ENCODE data around the gene ATP6V0C. TPM values are rescaled to one million over a fixed set of nuclear protein-coding genes. Genes with fewer than 3 reads are reported as not detected.

Gene ATP6V0C
- total and polyA plus RNA-seq, 2 of the 13 experiments (the other 11 are each of a cell fraction or from before 2014, with no cell fraction given): 10.4 to 20.1 TPM

- TF ChIP-seq ZBTB40 (IDR thresholded peaks at IDR 0.05): 0 out of 2 replicates have a peak, but pooled peaks have one; percentile 18
- TF ChIP-seq ZBTB40 (CRISPR knock-in tag; IDR thresholded peaks at IDR 0.05): peak; percentile 94
- peak; percentile 75 for TF ChIP-seq HNRNPH1 (optimal IDR thresholded peaks at IDR 0.05; ENCODE audit: low read depth, low read length)
- TF ChIP-seq ZNF121 (CRISPR knock-in tag; IDR thresholded peaks at IDR 0.05): no peak
- TF ChIP-seq NFIC (IDR thresholded peaks at IDR 0.05; ENCODE audit: low read length): peak; percentile 77; the same call in 1 of the 2 replicates
- TF ChIP-seq JUND (CRISPR knock-in tag; IDR thresholded peaks at IDR 0.05): no peak
- no peak for TF ChIP-seq ZFP41 (CRISPR knock-in tag; IDR thresholded peaks at IDR 0.05; ENCODE audit: borderline replicate concordance)
- peak; percentile 82 for TF ChIP-seq ARID4A (CRISPR knock-in tag; IDR thresholded peaks at IDR 0.05; ENCODE audit: borderline replicate concordance)
- no peak for TF ChIP-seq ZNF816 (CRISPR knock-in tag; IDR thresholded peaks at IDR 0.05; ENCODE audit: borderline replicate concordance)
- TF ChIP-seq ZNF644 (CRISPR knock-in tag; IDR thresholded peaks at IDR 0.05; ENCODE audit: low read depth): no peak
- peak; percentile 94 for TF ChIP-seq ARNTL (CRISPR knock-in tag; IDR thresholded peaks at IDR 0.05)
- TF ChIP-seq SAP130 (CRISPR knock-in tag; IDR thresholded peaks at IDR 0.05; ENCODE audit: low read depth): peak; percentile 86
- no peak for TF ChIP-seq NFRKB (IDR thresholded peaks at IDR 0.05)
- TF ChIP-seq CHCHD3 (CRISPR knock-in tag; IDR thresholded peaks at IDR 0.05): peak; percentile 54; the same call in 1 of the 2 replicates
- TF ChIP-seq TGIF2 (CRISPR knock-in tag; IDR thresholded peaks at IDR 0.05): peak; percentile 69
- TF ChIP-seq FOSL2 (CRISPR knock-in tag; IDR thresholded peaks at IDR 0.05): 0 out of 2 replicates have a peak, but pooled peaks have one; percentile 10
- TF ChIP-seq BATF2 (CRISPR knock-in tag; IDR thresholded peaks at IDR 0.05): no peak
These were observed 6.5 kb downstream of the ATP6V0C start, which contains the start of gene AMDHD2 (continued) for GRCh38 chr16:2520097-2520783.
